ENCODE data around the gene GRK5.

Gene GRK5

GRCh38 chr10:119198438-119198837 is 8.9 kb upstream of the GRK5 start:
- no peak for DNase-seq (ENCODE audit: low read depth)

DNA sequence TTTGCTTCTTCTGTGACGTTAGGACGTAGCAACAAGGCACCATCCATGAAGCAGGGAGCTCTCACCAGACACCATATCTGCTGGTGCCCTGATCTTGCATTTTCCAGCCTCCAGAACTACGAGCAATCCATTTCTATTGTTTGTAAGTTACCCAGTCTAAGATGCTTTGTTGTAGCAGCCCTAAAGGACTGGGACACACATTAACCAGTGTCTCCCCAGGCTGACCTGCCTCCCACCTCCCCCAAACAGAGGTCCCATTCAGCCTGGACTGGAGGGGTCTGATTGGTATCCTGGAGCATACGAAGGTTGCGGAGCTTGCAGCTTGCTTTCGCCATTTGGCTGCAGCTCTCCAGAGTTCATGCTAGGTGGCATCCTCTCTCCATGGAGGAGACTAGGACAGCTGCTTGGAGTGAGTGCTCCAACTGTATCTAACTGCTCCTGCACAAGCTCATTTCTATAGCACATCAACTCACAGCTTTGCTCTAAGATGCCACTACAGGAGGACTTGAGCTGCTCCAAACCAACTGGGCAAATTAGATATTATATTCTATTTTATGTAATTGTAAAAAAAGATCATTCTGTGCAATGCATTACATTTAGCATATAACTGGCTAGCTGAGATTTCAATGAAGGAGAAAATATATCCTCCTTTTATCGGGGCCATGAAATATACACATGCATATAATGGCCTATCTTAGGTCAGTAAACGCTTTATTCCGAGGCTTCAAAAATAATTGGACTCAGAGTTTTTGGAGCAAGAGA is 8.0 kb upstream of the GRK5 start:
- DNase-seq (ENCODE audit: low read depth): no peak

- no peak for DNase-seq (ENCODE audit: low read depth)
Observed at GRCh38 chr10:119201233-119201632, 6.1 kb upstream of the GRK5 start.

DNA sequence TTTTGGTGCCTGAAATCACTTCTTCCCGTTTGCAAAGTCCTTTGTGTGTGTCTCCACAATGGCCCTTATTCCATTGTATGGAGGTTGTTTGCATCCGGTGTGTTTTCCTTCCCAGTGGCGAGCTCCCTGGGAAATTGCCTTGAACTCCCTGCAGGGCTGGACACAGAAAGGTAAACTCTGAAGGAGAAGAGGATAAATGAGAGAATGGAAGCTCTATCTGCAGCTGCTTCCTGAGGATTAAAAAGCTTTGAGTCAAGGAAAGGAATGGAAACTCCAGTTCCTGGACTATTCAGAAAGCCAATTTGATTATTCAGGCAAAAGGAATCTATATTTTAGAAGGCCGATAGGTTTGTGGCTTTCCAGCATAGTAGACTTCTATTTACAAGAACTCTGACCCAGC is 4.4 kb upstream of the GRK5 start:
- no peak for DNase-seq (ENCODE audit: low read depth)

DNA sequence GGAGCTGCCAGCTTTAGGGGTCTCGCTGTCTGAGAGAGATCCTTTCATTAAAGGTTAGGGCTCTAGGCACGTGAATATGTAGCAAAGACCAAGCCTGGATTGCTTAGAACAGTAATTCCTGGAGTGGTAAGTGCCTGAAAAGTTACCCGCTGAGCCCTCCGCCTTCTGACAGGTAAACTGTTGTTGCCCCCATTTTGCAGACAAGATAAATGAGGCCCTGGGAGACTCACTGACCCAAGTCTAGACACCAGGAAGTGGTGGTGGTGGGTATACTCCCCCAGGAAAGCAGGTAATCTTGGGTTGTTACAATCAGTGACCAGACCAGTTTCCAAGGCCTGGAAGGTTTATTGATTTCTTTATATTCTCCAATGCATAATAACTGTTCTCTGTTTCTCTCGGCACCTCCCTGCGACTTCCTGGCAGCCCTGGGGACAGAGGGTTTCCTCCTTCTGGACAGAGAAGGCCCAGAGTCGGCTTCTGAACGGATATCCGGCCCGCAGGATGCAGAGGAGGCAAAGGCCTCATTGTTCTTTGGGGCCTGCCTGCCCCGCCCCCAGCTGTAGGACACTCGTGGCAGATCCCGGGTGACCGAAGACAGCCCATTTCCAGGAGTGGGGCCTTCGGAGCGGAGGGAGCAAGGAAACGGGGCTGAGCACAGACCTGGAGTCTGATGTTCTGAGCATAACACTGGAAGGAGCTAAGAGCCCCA is 1.3 kb upstream of the GRK5 start:
- DNase-seq (ENCODE audit: low read depth): no peak

DNA sequence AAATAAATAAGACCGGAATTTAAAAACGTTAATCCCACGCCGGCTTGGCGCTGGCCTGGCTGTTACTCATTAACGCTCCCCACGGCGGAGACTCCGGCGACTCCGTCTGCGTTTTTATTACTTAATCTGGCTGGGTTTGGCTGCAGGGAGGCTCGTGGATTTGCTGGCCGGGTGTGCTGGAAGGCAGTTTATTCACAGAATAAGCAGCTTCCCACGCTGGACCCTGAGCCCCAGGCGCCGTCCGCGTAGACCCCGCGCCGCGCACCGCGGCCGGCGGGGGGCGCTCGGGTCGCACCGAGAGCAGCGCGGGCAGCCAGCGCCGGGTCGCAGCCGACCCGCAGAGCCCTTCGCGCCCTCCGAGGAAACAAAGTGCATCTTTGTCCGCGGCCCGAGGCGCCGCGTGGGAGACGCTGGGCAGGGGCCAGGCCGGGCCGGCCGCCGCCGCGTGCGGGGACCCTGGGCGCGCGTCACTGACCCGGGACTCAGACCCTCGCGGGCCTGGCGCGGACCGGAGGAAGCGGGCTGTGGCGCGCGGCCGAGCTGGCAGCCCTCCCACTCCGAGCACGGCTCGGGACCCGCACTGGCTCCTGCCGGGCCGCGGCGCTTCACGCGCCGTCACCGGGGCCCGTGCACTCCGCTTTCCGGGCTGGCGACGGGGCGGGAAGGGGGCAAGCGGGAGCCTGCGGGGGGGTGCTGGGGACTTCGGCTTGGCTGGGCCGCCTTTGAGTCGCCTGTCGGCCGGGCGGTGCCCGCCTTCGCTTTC is 587 bp upstream of the GRK5 start:
- DNase-seq (ENCODE audit: low read depth): peak; percentile 55

GRCh38 chr10:119207713-119208552 is 562 bp downstream of the GRK5 start:
- DNase-seq (ENCODE audit: low read depth): no peak

- DNase-seq (ENCODE audit: low read depth): no peak
Observed at GRCh38 chr10:119208553-119208940, 1.2 kb downstream of the GRK5 start.

DNA sequence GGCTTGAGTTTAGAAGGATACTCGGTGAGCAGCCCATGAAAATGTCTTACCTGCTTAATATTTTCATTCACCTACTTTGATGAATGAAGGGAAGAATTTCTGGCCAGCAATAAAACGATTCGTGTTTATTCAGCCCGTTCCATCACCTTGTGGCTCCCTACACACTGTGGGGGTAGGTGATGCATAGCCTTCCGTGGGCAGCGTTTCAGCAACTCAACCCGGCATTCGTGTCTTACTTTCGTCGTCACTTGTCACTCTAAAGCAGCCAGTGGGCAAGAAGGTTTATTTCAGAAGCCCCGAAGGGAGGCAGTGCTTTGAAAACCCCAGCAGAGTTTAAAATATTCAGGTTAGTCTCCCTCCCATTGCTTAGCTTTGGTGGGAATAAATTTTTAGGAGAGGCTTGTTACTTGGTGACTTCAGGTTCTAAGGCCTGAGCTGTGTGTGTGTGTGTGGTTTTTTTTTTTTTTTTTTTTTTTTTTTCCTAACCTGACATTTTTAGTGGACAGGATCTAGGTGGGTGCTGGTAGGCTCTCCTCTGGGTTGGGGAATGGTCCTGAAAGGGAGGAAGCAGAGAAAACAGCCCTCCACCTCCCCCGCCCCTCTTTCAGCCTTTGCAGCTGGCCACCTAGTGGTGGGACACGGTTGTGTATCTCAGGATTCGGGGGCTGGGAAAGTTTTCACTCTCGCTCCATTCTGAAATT is 1.8 kb downstream of the GRK5 start:
- DNase-seq (ENCODE audit: low read depth): peak; percentile 35

GRCh38 chr10:119209736-119210355 is 2.5 kb downstream of the GRK5 start:
- no peak for DNase-seq (ENCODE audit: low read depth)

- DNase-seq (ENCODE audit: low read depth): no peak
Observed at GRCh38 chr10:119210633-119211032, 3.3 kb downstream of the GRK5 start.

DNA sequence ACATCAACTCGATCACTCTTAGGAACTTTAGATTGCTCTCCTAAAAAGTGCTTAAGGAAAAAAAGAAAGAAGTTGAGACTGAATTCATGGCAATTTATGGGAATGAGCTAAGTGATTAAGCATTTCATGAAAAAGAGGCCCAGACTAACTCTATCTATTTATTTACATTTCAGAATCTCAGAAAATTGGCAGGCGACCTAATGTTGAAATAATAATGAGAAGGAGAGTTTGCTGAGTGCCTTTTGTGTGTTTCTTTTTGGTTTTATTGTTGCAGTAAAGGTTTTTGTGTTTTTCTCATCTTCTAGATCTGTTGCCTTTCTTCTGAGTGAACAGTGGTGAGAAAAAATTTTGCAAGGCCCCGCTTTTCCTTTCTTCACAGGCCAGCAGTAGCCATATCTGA is 3.8 kb downstream of the GRK5 start:
- DNase-seq (ENCODE audit: low read depth): no peak

- no peak for DNase-seq (ENCODE audit: low read depth)
Observed at GRCh38 chr10:119211625-119212441, 4.5 kb downstream of the GRK5 start.

DNA sequence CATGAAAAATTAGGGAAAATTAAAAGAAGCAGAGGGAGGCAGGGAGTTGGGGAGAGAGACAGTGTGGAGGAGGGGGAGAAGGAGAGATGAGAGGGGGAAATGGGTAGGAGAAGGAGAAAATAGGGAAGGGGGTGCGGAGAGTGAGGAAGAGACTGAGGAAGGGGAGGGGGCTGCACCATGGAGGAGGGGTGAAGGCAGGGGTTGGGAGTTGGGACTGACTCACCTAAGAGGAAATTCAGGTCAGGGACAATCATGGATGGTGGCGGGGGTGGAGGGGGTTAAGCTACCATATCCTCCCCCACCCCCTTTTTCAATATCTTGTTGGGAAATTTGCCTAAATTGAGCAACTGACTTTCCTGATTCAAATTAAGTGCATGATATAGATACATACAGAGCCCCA is 8.0 kb downstream of the GRK5 start:
- DNase-seq (ENCODE audit: low read depth): no peak

DNA sequence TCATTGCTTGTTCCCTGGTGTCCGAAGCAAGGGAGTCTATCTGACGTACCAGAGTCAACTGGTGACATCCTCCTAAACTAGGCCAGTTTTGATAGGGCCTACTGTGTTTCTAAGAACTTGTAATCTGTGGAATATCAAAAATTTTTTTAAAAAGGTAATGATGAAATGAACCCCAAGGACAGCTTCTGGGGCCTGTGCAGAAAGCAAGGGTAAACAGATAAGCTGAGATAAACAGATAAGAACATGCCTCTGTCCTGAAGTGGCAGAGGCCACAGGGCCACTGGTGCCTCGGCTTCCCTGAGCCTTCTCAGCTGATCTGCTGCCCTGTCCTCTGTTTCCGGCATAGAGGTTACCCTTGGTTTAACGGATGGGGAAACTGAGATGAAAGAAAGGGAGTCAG is 8.8 kb downstream of the GRK5 start:
- no peak for DNase-seq (ENCODE audit: low read depth)

GRCh38 chr10:119217401-119217800 is 10.0 kb downstream of the GRK5 start:
- DNase-seq (ENCODE audit: low read depth): no peak

GRCh38 chr10:119217991-119218490 is 10.7 kb downstream of the GRK5 start:
- DNase-seq (ENCODE audit: low read depth): no peak

GRCh38 chr10:119219871-119220270 is 12.5 kb downstream of the GRK5 start:
- DNase-seq (ENCODE audit: low read depth): no peak

DNA sequence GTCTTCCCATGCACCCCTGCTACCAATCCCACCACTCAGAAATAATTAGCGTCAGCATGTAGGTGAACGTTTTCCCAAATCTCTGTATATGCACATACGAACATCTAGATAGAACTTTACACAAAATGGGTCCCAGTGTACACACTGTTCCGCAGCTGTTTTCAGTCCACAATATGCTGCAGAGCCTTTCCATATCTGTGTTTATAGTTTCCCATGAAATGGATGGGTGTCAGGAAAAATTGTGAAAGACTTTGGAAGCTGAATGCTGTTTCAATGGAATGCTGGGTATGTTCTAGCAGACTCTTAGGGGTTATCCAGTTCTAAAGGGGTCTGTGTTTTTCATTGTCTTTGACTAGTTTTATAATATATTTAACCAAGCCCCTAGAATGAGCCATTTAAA is 13.8 kb downstream of the GRK5 start:
- no peak for DNase-seq (ENCODE audit: low read depth)

DNA sequence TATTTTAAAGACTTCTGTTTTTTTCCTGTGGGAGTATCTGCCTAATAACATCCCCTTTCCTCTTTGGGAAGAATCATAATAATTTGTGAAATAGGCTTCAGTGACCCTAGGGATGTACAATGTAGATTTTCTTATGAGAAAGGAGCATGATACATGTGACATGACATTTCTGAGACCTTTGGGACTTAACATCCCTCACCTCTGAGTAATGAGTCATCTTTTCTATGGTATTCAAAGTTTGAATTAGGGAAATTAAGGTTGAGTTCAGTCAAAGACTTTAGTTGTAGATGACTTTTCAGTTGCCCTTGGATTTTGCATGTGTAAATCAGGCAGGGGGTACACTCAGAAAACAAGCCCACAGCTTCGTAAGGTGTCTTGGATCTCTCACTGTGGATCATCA is 14.3 kb downstream of the GRK5 start:
- DNase-seq (ENCODE audit: low read depth): no peak
